Measurements from ENCODE around the gene TCP1.

GRCh38 chr6:159817951-159818739 is 28.7 kb upstream of the TCP1 start:
- TF ChIP-seq CTCF (IDR thresholded peaks at IDR 0.05) (no peak), POLR2A (IDR thresholded peaks at IDR 0.05) (no peak), POLR2AphosphoS5 (IDR thresholded peaks at IDR 0.05) (no peak)
